ENCODE data around the gene FIS1. TPM values are rescaled to one million over a fixed set of nuclear protein-coding genes. Genes with fewer than 3 reads are reported as not detected.

FIS1 gene
- total and polyA plus RNA-seq, 10 of the 15 experiments (the other 5 are each of a cell fraction or from before 2014, with no cell fraction given), result 83.4 to 149 (median 108) TPM

DNA sequence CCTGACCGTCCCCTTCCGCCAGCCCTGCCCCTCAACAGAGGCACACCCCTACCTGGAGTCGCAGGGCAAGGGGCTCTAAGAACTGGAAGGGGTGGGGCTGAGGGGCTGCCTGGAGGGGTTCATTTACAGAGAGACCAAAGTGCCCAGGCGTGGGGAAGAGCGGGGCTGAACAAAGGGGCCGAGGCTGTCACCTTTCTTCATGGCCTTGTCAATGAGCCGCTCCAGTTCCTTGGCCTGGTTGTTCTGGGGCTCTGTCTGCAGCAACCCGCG, 5.0 kb downstream of the FIS1 start (continued):
- TF ChIP-seq CUX1 (IDR thresholded peaks at IDR 0.05; ENCODE audit: insufficient replicate concordance, low read depth, low read length) (no peak), KAT2A (conservative IDR thresholded peaks at IDR 0.05; ENCODE audit: control insufficient read depth, low read depth, low read length) (no peak), KDM1A (IDR thresholded peaks at IDR 0.05; ENCODE audit: borderline replicate concordance) (no peak)

- in situ Hi-C loops (cut with MboI) (no loop called here), intact Hi-C loops (cut with micrococcal nuclease; ENCODE audit: unreplicated experiment) (no loop called here)
- Histone ChIP-seq H3K9ac (ENCODE audit: control insufficient read depth, insufficient read depth, low read length) (no peak overlapping the region), H3K27ac (ENCODE audit: control insufficient read depth, insufficient read depth) (no peak overlapping the region), H2AFZ (ENCODE audit: control insufficient read depth, low read depth, low read length) (no peak overlapping the region), H3K27me3 (replicated peaks in 1 of 2; ENCODE audit: control insufficient read depth in 2 of 2, insufficient read depth in 2 of 2, low read length in 1 of 2) (no peaks in the 10 kb centered on the region), H3K4me3 (no peak overlapping the region), H3K9me3 (replicated peaks; ENCODE audit: control insufficient read depth, insufficient read depth, low read length) (no peaks in the 10 kb centered on the region), H3K4me1 (ENCODE audit: control insufficient read depth, insufficient read depth, low read length) (peaks cover 6% of the 10 kb centered on the region), H3K36me3 (ENCODE audit: control insufficient read depth in 2 of 2, insufficient read depth in 2 of 2, low read length in 1 of 2) (peaks cover 7 to 14% of the 10 kb centered on the region in 2 experiments; a peak in 3 of 4 replicates), H3K79me2 (ENCODE audit: control insufficient read depth, insufficient read depth, low read length) (peaks cover 13% of the 10 kb centered on the region), H4K20me1 (ENCODE audit: control insufficient read depth, insufficient read depth) (no peaks in the 10 kb centered on the region), H3K4me2 (ENCODE audit: control insufficient read depth, insufficient read depth) (no peak overlapping the region)
- 85% methylated on average over 24 of the region's 27 CpGs for WGBS (ENCODE audit: insufficient coverage, insufficient replicate concordance, low lambda C conversion rate, missing lambda C conversion rate)
- BruUV-seq (replicated peaks), result no TSS peak
- no peak for DNase-seq (ENCODE audit: low read depth, low spot score)
- SMC1A ChIA-PET (ENCODE audit: uncharacterized antibody, unreplicated experiment), result no interaction called here
- RAD21 ChIA-PET (ENCODE audit: unreplicated experiment), result no interaction called here
- ATAC-seq, result no peak
- POLR2A ChIA-PET, result interaction anchor here (0.5 kb wide), 1 partner anchor 13 kb away, joined by 4 read pairs; no protein-coding TSS in a partner anchor
- CTCF ChIA-PET, result no interaction called here
- no peak for FAIRE-seq
- no peak for TF ChIP-seq BACH1 (IDR thresholded peaks at IDR 0.05; ENCODE audit: borderline replicate concordance)
- TF ChIP-seq ZNF217 (IDR thresholded peaks at IDR 0.05), result no peak
- TF ChIP-seq NR2C2 (IDR thresholded peaks at IDR 0.05; ENCODE audit: borderline replicate concordance, control insufficient read depth, insufficient read length, low read depth), result no peak
- no peak for TF ChIP-seq NR2F1 (conservative IDR thresholded peaks at IDR 0.05)
- TF ChIP-seq ZNF592 (IDR thresholded peaks at IDR 0.05), result no peak
- TF ChIP-seq TCF7 (IDR thresholded peaks at IDR 0.05; ENCODE audit: borderline replicate concordance), result no peak
- TF ChIP-seq STAT3 (IDR thresholded peaks at IDR 0.05; ENCODE audit: low read depth, low read length), result no peak
- TF ChIP-seq RB1 (IDR thresholded peaks at IDR 0.05; ENCODE audit: borderline replicate concordance), result no peak
- TF ChIP-seq RAD21 (IDR thresholded peaks at IDR 0.05; ENCODE audit: insufficient read depth, low read depth, low read length), result no peak
- no peak for TF ChIP-seq MEF2B (IDR thresholded peaks at IDR 0.05; ENCODE audit: partially characterized antibody, poor library complexity, severe bottlenecking)
- TF ChIP-seq CREM (IDR thresholded peaks at IDR 0.05; ENCODE audit: low read depth), result no peak
Measured at GRCh38 chr7:101239191-101239950, 5.5 kb downstream of the FIS1 start.
